Tibial nerve (tissue), 4 donors: ENCODE measurements around the gene NBL1. TPM values are rescaled to one million over a fixed set of nuclear protein-coding genes. Genes with fewer than 3 reads are reported as not detected.

ENCODE experiments used
- DNase-seq, 2 donors: peaks; one replicate each; pipeline ENCODE4 v3.0.0-alpha.2; 2019; ENCODE audit warnings: low spot score in 2 of 2
- H3K27ac ChIP-seq, 4 donors: fragments of 200-600 bp; sonication (generic) in 3 of 4; one replicate each; pipeline ENCODE4 v1.5.1; 2017 to 2019; ENCODE audit warnings: mild to moderate bottlenecking in 1 of 4
- H3K27me3 ChIP-seq, 2 donors: fragments of 200-600 bp; sonication (generic) in 1 of 2; one replicate each; pipeline versions ENCODE4 v1.5.1 to v1.6.0; 2017 to 2019
- H3K36me3 ChIP-seq, 3 donors: fragments of 200-600 bp; sonication (generic); one replicate each; pipeline ENCODE4 v1.5.1; 2018 to 2019
- H3K4me1 ChIP-seq, 4 donors: fragments of 200-600 bp; sonication (generic) in 3 of 4; one replicate each; pipeline ENCODE4 v1.5.1; 2017 to 2019
- H3K4me3 ChIP-seq, 4 donors: fragments of 200-600 bp; sonication (generic) in 3 of 4; one replicate each; pipeline ENCODE4 v1.5.1; 2017 to 2019; ENCODE audit warnings: mild to moderate bottlenecking in 1 of 4, moderate library complexity in 1 of 4
- H3K9me3 ChIP-seq, 4 donors: fragments of 200-600 bp; sonication (generic) in 3 of 4; one replicate each; pipeline ENCODE4 v1.5.1; 2017 to 2019
- CTCF ChIP-seq, 5 experiments: fragments of 200-600 bp in 3 of 5; fragments of 450-650 bp in 2 of 5; sonication (generic) in 3 of 5; IDR thresholded peaks; one replicate each; pipeline ENCODE4 v1.5.1; 2016 to 2019; ENCODE audit warnings: antibody characterized with exemption in 5 of 5, mild to moderate bottlenecking in 3 of 5, moderate library complexity in 2 of 5
- EP300 ChIP-seq, 2 donors: sonication (generic); formaldehyde crosslinking; IDR thresholded peaks; one replicate each; pipeline ENCODE4 v1.6.1; 2017; ENCODE audit warnings: antibody characterized with exemption in 2 of 2, mild to moderate bottlenecking in 1 of 2
- POLR2A ChIP-seq, 2 donors: fragments of 450-650 bp; IDR thresholded peaks; one replicate each; pipeline ENCODE4 v1.6.1; 2017; ENCODE audit warnings: antibody characterized with exemption in 2 of 2, mild to moderate bottlenecking in 2 of 2, moderate library complexity in 2 of 2
- WGBS, 2 donors: methylation state at CpG; one replicate each; pipeline ENCODE4 v1.1.5; 2018; 5-methylcytosine and 5-hydroxymethylcytosine counted together
- total RNA-seq, 4 donors: library from RNA; depleted of rRNA; stranded (reverse); fragments of >200 nt; gene quantifications; one replicate each; pipeline ENCODE4 v1.1.0, GENCODE V29; 2016

The NBL1 gene
- total RNA-seq, 4 donors from 2014 or later = 71.9 to 157 (median 92.0) TPM

DNA sequence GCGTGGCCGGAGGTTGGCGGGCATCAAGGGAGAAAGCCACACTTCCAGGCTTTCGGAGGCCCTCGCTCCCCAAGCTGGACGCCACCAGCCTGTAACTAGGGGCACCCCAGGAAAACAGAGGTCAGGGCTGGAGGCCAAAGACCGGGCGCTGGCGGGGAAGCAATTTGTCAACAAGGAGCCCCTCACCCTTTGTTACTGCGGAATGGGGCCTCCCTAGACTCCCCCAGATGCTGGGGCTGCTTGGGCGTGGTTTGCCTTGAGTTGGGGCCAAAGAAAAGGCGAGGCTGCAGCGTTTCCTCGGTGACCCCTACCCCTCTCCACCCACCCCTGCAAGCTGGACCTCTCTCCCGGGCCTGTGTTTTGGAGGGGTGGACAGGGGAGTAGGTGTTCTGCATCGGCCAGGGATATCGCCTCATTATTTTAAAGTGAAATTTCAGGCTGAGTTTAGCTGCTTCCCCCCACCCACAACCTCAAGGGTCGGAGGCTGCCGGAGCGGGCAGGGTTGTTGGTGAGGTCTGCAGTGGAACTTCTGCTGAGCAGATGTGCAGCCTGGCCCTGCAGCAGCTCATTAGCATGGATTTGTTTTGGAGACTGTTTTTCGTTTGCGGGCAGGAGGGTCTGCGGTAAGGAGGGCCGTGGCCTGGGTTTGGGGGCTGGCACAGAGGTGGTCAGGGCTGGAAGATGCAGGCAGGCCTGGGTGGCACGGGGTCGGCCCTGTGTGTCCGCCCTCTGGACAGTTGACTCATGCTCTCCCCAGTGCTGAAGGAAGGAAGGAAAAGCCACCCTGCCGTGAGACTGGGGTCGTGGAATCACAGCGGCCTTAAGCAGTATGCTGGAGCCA, 1.5 kb downstream of the NBL1 start:
- 34 to 41% methylated on average over 23 to 27 of the region's 30 CpGs for WGBS, 2 donors
- H3K4me1 ChIP-seq = peaks cover 0 to 61% (median 27%) of the 10 kb centered on the region in 4 donors
- peak overlapping the region; percentile 86 to 95 (median 90) for H3K27ac ChIP-seq
- H3K9me3 ChIP-seq = no peaks in the 10 kb centered on the region
- peak overlapping the region; percentile 46 to 72 (median 61) for H3K4me3 ChIP-seq
- peaks cover 0 to 8% of the 10 kb centered on the region in 2 donors for H3K27me3 ChIP-seq
- no peaks in the 10 kb centered on the region for H3K36me3 ChIP-seq
- no peak for TF ChIP-seq POLR2A (IDR thresholded peaks at IDR 0.05)
- no peak for TF ChIP-seq CTCF (IDR thresholded peaks at IDR 0.05)
- no peak for TF ChIP-seq EP300 (IDR thresholded peaks at IDR 0.05)
- no peak for DNase-seq

DNA sequence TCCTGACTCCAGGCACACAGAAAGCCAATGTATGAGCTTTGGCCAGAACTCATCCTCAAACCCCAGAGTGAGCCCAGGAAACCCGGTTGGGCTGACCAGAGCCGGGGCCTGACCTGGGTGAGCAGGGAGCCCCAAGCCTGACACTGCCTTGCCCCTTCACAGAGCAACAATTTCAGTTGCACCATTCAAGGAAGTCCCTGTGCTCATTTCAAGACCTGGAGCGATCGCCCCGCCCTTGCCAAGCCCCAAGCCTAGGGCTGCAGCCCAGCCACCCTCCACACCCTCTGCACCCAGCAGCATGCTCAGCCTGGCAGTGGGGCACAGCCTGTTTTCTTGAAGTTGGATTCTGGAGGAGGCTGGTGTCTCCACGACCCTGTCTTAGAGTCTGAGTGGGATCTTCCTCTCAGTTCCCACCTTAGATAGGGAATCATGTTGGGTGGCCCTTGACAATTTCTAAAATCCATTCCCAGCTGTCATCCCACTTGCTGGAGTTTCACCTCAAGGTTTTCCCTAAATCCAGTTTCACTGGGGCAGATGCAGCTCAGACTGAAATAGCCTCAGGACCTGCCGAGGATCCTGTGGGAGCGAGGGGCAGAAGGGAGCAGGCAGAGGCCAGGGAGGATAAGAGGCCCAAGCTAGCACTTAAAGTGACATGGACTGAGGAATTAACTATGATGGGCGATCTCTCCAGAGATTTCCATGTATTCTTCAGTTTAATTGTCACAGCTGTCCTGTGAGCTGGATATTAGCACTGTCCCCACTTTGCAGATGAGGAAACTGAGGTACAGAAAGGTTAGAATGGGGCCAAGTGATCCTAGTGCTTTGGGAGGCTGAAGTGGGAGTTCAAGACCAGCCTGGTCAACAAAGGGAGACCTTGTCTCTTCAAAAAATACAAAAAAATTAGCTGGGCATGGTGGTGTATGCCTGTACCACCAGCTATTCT, 2.5 kb downstream of the NBL1 start:
- H3K4me1 ChIP-seq = peaks cover 0 to 68% (median 32%) of the 10 kb centered on the region in 4 donors
- no peaks in the 10 kb centered on the region for H3K9me3 ChIP-seq
- 79 to 82% methylated on average over 6 to 7 of the region's 9 CpGs for WGBS, 2 donors
- H3K27ac ChIP-seq = peak overlapping the region; percentile 22 to 95 (median 90)
- H3K4me3 ChIP-seq = peak overlapping the region in 2 of 4 donors; percentile 46 to 72
- no peak for TF ChIP-seq EP300 (IDR thresholded peaks at IDR 0.05)
- no peak for TF ChIP-seq POLR2A (IDR thresholded peaks at IDR 0.05)
- TF ChIP-seq CTCF (IDR thresholded peaks at IDR 0.05) = no peak
- no peak for DNase-seq
- peaks cover 0 to 8% of the 10 kb centered on the region in 2 donors for H3K27me3 ChIP-seq
- no peaks in the 10 kb centered on the region for H3K36me3 ChIP-seq

GRCh38 chr1:19647643-19648042, 3.5 kb downstream of the NBL1 start:
- peaks cover 0 to 8% of the 10 kb centered on the region in 2 donors for H3K27me3 ChIP-seq
- peaks cover 0 to 75% (median 32%) of the 10 kb centered on the region in 4 donors for H3K4me1 ChIP-seq
- peak overlapping the region in 1 of 4 donors; percentile 15 for H3K4me3 ChIP-seq
- 58 to 59% methylated on average over 16 of the region's 16 CpGs for WGBS, 2 donors
- H3K27ac ChIP-seq = peak overlapping the region in 3 of 4 donors; percentile 88 to 95 (median 91)
- no peaks in the 10 kb centered on the region for H3K36me3 ChIP-seq
- no peak for DNase-seq
- no peaks in the 10 kb centered on the region for H3K9me3 ChIP-seq
- TF ChIP-seq POLR2A (IDR thresholded peaks at IDR 0.05) (no peak), CTCF (IDR thresholded peaks at IDR 0.05) (no peak), EP300 (IDR thresholded peaks at IDR 0.05) (no peak)

DNA sequence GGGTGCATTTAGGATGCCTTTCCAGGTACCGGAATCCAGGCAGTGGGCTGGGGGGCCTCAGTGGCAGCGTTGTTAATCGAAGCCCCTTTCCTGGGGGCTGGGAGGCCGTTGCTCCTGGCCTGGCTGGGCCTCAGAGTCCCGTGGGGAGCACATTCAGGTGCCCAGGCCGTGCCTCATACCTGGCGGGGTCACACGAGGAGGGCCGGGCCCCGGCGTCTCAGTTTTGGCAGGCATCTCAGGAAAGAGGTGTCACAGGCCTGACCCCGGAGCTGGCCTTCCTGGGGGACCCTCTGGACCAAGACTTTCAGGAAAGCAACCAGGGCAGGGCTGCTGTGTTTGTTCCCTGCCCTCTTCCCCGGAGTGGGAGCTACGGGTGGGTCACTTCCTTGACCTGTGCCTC, 4.1 kb downstream of the NBL1 start:
- WGBS, 2 donors = 73% methylated on average over 10 to 14 of the region's 14 CpGs

More for the DNA sequence above, 4.1 kb downstream of the NBL1 start:
- H3K4me3 ChIP-seq = no peak overlapping the region
- H3K9me3 ChIP-seq = no peaks in the 10 kb centered on the region
- TF ChIP-seq CTCF (IDR thresholded peaks at IDR 0.05) = no peak
- no peak for DNase-seq
- peaks cover 0 to 69% (median 32%) of the 10 kb centered on the region in 4 donors for H3K4me1 ChIP-seq
- no peaks in the 10 kb centered on the region for H3K36me3 ChIP-seq
- peak overlapping the region; percentile 40 to 95 (median 90) for H3K27ac ChIP-seq
- peaks cover 0 to 3% of the 10 kb centered on the region in 2 donors for H3K27me3 ChIP-seq
